Measurements from ENCODE around the gene SPOP.
"Not testable (repeated sequence)": the region's sequence is repeated elsewhere in the genome, so short reads cannot be mapped to it uniquely, and the experiment has no call there.

SPOP gene

DNA sequence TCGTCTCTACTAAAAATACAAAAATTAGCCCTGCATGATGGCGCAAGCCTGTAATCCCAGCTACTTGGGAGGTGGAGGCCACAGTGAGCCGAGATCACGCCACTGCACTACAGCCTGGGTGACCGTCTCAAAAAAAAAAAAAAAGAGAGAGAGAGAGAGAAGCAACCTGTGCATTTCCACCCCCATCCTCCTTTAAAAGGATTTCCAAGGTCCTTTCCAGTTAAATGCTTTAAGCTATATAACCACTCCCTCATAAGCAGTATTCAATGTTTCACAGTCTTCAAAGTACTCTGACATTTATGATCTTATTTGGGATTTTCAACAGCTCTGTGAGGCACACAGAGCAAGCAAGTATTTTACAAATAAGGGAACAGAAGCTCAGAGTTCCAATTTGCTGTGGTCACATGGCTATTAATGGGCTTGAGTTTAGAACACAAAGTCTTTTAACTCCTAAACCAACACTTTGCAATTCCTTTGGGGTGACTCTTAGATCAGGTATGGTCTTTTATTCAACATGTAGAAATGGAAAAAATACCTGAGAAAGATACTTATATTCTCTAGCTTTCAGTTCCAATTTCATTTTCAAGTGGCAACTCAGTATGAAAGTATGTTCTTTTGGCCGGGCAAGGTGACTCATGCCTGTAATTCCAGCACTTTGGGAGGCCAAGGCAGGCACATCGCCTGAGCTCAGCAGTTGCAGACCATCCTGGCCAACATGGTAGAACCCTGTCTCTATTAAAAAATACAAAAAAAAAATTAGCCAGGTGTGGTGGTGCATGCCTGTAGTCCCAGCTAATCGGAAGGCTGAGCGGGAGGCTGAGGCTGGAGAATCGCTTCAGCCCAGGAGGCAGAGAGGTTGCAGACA lies 31.3 kb downstream of the SPOP start:
- no peak for DNase-seq

DNA sequence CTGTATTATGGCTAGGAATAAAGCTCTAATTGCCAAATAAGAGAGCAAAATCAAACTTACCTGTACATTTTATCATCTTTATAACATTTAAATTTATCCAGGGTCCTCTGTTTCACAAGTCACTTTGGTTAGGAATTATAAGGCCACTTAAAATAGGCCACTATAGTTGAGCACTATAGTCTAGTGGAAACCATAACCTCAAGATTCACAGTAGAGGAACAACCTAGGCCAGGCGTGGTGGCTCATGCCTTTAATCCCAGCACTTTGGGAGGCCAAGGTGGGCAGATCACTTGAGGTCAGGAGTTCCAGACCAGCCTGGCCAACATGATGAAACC lies 31.9 kb downstream of the SPOP start:
- not testable (repeated sequence) for DNase-seq

DNA sequence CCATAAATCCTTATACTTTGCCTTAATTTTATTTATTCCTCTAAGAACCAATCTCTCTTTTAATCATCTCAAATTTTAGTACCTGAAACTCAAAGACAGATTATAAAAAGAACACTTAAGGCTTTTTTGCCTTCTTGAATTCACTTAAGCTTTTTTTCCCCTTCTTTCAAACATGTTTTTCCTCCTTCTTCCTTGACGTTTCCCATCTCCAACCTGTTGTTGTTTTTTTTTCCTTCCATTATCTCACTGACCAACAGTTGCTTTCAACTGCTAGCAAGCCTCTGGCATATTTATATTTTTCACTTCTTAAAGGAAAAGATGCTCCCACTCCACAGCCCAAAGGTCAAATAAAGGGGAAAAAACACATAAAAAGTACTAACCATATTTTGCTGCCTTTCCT lies 32.2 kb downstream of the SPOP start:
- no peak for DNase-seq

DNA sequence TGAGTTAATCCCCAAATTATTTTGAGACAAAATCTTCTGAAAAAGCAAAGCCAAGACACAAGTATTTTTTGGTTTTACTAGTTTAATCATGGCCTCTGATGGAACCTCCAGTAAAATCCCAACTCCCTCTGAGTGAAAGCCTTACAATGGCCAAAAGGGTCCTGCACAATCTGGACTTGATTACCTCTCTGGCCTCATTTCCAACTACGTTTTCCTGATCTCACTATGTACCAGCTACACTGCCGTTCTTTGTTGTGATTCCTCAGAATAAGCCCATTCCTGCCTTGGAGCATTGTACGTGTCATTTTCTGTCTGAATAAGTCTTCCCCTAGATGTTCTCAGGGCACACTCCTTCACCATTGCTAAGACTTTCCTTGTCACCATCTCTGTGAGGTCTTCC lies 37.3 kb downstream of the SPOP start:
- DNase-seq: no peak

DNA sequence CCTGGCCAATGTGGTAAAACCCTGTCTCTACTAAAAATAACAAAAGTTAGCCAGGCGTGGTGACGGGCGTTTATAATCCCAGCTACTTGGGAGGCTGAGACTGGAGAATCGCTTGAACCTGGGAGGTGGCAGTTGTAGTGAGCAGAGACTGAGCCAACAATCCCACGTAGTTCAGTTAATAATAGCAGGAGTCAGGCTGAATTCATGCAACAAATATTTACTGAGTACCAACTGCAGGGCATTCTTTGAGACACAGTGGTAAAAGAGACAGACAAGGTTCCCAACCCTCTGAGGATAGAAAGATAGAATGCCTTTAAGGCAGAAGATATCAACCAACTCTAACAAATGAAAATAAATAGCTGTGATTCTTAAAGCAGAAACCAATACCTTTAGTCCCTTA lies 39.1 kb downstream of the SPOP start:
- no peak for DNase-seq

DNA sequence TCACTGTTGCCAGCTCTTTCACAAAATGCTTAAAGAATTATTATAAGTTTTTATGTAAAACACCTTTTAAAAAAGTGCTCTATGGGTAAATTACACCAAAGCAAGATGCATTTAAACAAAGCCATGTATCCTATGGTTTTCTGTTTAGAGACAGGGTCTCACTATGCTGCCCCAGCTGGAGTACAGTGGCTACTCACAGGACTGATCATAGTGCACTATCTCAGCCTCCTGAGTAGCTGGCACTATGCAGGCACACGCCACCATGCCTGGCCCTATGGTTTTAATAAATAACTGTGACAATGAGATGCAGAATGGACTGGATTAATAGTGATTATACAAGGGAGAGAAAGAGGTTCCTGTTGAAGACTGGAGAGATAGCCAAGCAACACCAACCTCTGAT lies 40.2 kb downstream of the SPOP start:
- DNase-seq: no peak

DNA sequence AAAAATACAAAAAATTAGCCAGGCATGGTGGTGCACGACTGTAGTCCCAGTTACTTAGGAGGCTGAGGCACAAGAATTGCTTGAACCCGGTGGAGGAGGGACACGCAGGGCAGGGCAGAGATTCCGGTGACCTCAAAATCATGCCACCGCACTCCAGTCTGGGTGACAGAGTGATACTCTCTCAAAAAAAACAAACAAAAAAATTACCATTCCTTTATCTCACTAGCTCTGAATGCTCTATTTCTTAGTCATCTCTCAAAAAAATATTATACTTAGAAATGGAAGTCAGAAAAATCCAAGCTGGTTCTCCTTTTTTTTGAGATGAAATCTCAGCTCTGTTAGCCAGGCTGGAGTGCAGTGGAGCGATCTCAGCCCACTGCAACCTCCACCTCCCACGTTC lies 40.8 kb downstream of the SPOP start:
- DNase-seq: no peak

DNA sequence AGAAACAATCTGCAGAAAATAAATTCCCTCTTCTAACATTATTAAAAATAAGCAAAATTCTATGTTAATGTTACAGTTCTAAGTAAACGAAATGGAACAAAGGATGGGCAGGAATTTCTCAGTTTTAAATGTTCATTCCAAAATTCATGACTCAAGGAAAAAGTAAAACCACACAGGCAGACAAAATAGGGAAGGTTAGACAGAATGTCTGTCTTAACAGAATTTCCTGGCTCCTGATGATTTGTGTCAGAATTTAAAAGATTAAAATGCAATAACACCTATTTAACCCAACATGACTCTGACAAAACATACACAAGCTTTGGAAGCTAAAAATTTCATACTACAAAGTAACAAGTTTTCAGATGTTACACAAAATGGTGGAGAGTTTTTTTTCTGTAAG lies 42.8 kb downstream of the SPOP start:
- no peak for DNase-seq

DNA sequence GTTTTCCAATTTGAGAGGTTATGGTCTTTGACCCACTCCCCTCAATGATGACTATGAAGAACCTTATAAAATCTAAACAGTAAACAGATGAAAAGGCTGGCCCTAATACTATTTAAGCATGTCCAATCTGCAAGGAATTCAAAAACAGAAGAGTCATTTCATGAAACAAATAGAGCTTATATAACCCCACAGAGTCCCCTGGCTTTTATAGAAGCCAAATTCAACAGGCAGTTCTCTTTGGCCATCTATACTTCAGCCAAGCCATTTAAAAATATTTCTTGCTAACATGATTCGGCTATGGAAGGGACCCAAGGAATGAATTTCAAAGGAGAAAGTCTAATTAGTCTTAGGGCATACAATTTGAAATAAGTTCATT lies 43.4 kb downstream of the SPOP start:
- DNase-seq: no peak

DNA sequence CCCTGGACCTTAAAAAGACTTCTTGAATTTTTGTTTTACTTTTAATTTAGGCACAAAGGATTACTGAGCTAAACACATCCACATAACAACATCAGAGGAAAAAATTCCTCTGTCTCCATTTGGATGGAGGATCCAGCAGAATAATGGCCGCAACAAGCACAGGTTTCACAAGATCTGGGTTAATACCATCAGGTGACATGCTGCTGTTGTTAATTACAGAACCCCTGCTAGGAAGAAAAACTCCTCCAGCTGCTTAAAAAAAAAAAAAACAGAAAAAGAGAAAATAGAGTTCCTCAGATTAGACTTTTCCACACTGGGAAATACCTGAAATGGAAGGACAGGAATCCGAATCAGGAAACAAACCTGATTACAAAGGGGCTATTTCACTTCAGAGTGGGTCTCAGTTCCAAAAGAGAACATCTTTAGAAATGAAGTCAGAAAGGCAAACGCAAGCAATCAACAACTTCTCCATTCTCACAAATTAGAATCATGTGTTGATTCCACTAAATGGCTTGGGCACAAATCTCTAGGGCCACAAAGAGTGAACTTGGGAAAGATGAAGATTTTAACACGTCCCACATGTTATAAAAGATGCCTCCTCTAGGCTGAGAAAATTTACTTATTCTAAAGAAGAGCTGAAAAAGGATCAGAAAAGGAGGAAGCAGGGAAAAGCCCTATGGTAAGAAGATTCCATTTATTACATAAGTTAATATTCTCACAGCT lies 44.0 kb downstream of the SPOP start:
- peak; percentile 50 for DNase-seq

DNA sequence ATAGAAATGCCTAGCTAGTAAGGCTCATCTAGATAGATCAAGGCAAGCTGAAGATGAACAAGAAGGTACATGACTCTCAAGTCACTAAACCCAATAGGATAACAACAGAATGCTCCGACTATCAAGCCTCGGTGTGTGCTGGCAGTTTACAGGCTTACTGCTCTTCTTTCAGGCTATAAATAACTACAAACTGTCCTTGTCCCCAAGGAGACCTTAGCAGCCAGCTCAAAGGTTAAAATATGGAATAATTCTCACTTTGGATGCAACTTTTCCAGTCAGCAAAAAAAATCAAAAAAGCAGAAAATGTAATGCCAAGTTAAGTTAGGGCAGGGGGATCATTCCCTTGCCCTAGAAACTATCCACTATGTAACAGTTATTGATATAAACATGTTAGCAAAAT lies 44.6 kb downstream of the SPOP start:
- DNase-seq: no peak

DNA sequence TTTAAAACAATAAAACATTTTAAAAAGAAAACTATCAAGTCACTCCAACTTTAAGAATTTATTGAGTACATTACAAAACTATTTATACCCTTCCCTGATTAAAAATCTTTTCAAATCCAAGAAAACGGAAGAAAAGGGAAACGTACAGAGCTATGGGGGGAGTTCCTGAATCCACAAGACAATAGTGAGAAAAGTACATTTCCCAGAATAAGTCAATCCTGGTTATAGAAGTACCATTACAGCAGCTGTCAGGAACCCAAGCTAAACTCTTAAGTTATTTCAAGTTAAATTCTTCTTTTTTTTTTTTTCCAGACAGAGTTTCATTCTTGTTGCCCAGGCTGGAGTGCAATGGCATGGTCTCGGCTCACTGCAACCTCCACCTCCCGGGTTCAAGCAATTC lies 45.7 kb downstream of the SPOP start:
- DNase-seq: no peak

DNA sequence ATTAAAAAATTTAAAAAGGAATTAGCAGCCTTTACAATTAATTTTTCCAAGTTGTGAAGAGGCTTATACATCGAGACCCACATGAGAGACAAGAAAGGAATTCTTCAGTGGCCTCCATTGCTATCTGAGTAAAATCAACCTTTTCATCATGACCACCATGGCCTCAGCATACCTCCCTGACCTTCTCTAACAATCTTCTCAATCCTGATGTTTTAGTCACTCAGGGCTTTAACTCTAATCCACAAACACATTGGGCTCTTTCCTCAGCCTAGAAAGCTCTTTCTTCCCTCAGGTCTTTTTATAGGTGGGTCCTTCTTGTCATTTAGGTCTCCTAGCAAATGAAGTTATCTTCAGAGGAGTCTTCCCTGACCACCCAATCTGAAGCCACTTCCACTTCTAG lies 46.4 kb downstream of the SPOP start:
- no peak for DNase-seq

DNA sequence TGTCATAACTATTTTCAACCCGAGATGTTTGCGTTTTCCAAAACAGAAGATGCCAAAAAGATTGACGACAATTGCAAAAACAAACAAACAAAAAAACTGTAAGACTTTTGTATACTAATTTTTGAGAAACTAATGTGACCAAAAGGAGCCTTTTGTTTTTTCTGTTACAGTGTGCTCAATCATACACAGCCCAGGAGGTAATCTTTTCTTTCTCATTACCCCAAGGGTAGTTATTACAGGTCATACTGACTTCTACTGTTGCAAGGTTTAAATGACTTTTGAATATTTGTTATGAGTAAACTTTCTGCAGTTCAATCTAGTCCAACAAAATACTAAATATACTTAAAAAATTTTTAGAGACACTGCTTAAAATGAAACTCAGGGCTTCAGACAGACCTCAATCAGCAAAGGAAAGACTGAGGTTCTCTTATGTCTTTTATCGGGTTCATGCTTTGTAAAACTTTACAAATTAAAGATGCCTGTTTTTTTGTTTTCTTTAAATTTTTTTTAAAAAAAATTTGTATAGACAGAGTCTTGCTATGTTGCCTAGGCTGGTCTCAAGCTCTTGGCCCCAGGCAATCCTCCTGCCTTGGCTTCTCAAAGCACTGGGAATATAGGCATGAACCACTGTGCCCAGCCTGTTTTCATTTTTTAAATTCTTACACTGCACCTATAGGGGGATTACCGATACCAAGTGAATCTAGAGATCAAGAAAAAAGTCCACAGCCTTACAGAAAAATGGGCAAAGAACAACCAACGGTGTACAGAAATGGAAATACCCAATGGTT lies 47.6 kb downstream of the SPOP start:
- no peak for DNase-seq

DNA sequence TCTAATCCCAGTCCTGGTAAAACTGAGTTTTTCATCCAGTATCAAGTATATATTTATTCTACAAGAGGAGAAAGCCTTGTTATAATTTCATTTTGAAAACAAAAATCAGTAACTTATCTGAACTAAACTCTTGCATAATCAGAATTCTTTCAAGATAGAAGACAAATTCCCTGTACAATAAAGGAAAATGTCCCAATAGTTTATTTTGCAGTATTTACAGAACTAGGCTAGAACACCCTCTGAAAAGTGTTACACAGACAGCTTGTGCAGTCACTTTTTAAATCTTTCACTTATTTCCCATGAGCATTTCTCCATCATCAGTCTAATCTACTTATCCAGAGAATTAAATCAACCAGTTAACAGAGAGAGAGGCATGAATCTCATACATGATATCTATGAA lies 48.5 kb downstream of the SPOP start:
- DNase-seq: no peak

DNA sequence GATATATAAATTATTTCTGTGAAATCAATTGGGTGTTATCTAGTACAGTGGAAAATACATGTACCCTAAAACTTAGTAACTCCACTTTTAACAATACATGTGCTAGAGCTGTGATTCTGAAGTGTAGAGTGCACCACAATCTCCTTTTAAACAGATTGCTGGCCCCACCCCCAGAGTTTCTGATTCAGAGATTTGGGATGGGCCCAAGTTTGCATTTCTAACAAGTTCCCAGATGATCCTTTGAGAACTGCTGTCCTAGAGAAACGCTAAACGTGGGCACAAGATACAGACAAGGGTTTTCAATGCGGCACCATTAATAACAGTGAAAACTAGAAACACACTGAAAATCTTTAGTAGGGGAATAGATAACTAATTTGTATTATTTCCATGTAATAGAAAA lies 53.0 kb downstream of the SPOP start:
- DNase-seq: no peak

DNA sequence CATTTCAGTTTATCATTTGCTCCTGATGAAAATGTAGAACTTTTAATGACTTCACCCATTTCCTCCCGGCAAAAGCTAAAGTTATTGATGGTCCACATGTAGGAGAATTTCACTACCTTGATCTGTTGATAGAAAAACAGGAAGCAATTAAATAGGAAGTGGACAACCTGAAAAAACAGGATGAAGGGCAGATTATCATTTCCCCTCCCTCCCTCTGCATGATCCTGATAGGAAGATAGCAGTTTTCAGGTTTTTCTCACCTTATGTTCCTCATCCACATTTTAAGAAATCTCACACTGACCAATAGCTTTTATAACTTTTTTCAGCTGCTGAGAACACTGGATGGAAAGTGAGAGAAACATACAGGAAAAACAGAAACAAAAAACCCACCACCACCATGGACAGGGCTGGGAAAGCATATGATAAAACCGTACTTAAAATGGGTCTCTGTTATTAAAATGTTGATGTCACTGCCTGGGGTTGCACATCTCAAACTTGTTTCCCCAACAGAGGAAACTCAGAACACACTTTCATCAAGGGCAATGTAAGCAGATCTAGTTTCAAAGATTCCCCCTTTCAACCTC lies 55.9 kb downstream of the SPOP start:
- DNase-seq: no peak

DNA sequence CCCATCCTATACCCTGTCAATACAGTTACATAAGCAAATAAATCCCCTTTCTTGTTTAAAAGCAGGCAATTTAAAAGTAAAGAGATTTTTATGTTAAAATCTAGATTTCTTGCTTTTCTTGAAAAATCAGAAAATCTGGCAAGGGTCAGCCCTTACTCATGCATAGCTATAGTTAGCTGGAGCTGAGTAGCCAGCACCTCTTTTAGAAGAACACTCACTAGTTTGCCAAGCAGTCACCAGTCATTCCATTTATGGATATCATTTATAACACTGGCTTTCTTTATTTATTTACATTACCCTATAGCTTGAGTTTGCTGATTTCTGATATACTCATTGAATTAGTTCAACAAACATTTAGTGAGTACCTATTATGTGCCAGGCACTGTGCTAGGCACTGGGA lies 56.5 kb downstream of the SPOP start:
- no peak for DNase-seq

DNA sequence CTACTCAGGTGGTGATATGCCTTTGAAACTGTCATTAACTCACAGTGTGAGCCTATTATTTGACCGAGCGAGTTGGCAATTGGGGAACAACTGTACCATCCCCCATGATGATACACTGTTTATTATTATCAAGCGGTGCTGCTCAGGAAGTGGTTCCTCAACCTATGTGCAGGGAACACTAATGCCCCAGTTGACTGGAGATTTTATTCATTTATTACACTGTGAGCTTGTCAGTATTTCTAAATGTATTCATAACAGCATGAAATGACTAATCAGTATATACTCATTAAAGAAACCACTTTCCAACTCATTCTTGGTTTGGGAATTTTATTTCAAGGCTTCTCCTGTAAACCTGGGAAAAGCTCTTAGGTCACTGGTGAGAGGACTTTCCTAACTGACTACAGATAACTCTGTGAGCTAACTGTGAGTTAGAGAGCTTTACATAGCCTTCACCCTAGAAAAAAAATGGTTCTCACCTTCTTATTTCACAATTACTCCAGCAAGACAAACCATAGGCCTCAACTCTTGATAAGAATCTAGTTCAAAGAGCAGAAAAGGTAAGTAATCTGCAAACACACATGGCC lies 59.8 kb downstream of the SPOP start:
- DNase-seq: no peak

DNA sequence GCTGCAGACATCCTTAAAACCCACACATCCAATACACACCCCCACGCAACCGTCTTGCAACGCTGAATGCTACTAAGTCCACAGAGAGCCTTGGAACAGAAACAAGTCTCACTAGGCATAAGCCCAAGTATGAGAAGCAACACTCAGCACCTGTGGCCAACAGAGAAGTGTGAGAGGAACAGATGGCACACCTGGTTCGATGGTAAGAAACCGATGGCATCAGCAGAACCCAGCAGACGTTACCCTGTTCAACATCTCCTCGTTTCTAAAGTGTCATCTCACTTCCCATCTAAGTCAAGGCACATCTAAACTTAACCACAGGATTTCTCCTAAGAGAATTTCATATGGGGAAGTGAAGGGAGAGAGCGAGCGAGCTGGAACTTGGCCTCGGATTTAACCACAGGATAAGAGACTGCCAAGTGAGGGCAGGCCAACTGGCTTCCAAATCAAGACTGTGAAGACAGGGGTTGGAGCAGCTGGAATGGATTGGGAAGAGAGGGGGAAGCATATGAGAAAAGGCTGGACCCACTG lies 61.2 kb downstream of the SPOP start:
- DNase-seq: no peak

DNA sequence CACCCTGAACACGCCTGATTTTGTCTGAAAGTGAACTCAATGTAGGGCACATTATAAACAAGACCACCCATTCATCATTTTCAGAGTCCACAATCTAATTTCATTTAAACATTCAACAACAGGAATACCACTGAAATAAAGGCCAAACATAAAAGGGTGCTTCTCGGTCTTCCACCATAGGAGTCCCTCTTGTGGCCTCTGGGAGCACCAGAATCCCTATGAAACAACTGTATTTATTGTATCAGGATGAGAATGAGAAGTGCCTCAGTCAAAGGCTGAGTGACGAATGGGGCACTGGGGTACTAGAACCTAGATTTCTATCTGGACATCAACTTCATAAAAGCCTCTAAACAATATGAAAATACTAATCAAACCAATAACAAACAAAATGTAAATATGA lies 61.8 kb downstream of the SPOP start:
- DNase-seq: no peak

DNA sequence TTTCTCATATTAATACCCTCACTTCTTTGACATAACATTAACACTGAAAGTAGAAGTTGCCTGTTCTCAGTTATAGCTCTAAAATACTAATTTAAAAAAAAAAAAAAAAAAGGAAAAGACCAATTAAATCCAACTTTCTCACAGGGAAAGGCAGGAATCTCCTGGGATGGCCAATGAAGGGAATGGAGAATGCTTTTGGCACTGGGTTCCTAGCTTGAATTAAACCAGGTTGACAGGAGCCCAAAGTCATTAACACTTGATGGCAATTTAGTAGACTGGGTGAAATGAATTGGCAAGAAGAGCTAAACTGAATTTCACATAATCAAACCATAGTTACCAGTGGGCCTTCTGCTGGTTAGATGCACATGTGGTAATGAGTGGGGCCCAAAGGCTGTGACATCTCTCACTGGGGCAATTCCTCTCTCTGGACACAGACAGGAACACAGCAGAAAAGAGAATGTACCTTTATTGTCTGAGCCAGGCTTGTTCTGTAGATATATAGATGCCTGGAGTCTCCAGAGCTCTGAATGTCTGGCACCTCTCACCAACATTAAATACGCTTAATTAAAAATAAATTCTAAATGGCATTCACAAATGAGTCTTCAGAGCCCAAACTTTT lies 64.6 kb downstream of the SPOP start:
- DNase-seq: no peak

DNA sequence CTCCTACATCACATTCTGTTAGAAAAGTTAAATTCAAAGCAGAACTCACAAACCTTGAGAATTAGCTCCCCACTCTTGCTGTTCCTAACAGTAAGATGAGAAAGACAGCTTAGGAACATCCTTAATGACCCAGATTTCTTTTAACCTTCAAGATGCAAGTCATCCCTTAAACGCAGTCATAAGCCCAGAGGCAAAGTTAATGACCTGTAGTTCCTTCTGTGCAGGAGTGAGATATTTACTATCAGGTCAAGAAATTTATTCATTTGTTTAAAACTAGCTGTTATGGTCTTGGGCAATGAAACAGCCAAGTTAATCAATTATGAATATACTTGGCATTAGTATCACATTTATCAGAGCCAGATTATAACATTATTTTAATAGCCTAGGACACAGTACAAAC lies 65.2 kb downstream of the SPOP start:
- no peak for DNase-seq

Data from NCI-H146 (cell line).